Natural killer cell (primary cell): ENCODE measurements around the gene DNAL1. TPM values are rescaled to one million over a fixed set of nuclear protein-coding genes. Genes with fewer than 3 reads are reported as not detected.

ENCODE experiments used
- ATAC-seq, 3 donors: fragments of 150-1000 bp in 2 of 3; fragments of 200-7000 bp in 1 of 3; cut with Tn5 transposase; 1 replicate in 1 of 3; 2 replicates in 2 of 3; pipeline ENCODE4 v1.10.0; 2021; ENCODE audit warnings: mild to moderate bottlenecking in 2 of 3, moderate library complexity in 2 of 3
- DNase-seq, 2 donors: peaks; one replicate each; pipeline versions ENCODE4 v3.0.0 to v3.0.0-alpha.2; 2013 to 2021; ENCODE audit warnings: mixed read lengths in 1 of 2
- H3K27ac ChIP-seq: one replicate; pipeline ENCODE4 v1.5.1; 2013; ENCODE audit warnings: mild to moderate bottlenecking, low read length
- H3K27me3 ChIP-seq: one replicate; pipeline ENCODE4 v1.6.1; 2013; ENCODE audit warnings: low read length; ENCODE audit not compliant: control insufficient read depth, insufficient read depth
- H3K36me3 ChIP-seq: one replicate; pipeline ENCODE4 v1.6.1; 2013; ENCODE audit warnings: low read length; ENCODE audit not compliant: control insufficient read depth, insufficient read depth
- H3K4me1 ChIP-seq: one replicate; pipeline ENCODE4 v1.6.1; 2013; ENCODE audit warnings: low read length; ENCODE audit not compliant: control insufficient read depth, insufficient read depth
- H3K4me3 ChIP-seq: one replicate; pipeline ENCODE4 v1.5.1; 2013; ENCODE audit warnings: low read length
- H3K9me3 ChIP-seq: one replicate; pipeline ENCODE4 v1.6.1; 2013; ENCODE audit warnings: low read length; ENCODE audit not compliant: control insufficient read depth, insufficient read depth
- H3K27ac Mint-ChIP-seq, 2 donors: one replicate each; pipeline ENCODE4 v1.8.0; 2022; ENCODE audit warnings: mild to moderate bottlenecking in 2 of 2, mixed read lengths in 2 of 2, moderate library complexity in 1 of 2
- H3K27me3 Mint-ChIP-seq, 2 donors: one replicate each; pipeline ENCODE4 v1.8.0; 2022; ENCODE audit warnings: low read depth in 2 of 2, mixed read lengths in 2 of 2
- H3K36me3 Mint-ChIP-seq: one replicate; pipeline ENCODE4 v1.8.0; 2022; ENCODE audit warnings: mixed read lengths
- H3K4me1 Mint-ChIP-seq, 2 donors: one replicate each; pipeline ENCODE4 v1.8.0; 2022; ENCODE audit warnings: mixed read lengths in 2 of 2
- H3K4me3 Mint-ChIP-seq: one replicate; pipeline ENCODE4 v1.8.0; 2022; ENCODE audit warnings: mild to moderate bottlenecking, moderate library complexity, mixed read lengths
- H3K9me3 Mint-ChIP-seq, 2 donors: one replicate each; pipeline ENCODE4 v1.8.0; 2022; ENCODE audit warnings: mixed read lengths in 2 of 2
- WGBS: methylation state at CpG from one replicate; pipeline ENCODE4 v1.1.7; 2013; ENCODE audit warnings: missing lambda C conversion rate; ENCODE audit not compliant: insufficient coverage; 5-methylcytosine and 5-hydroxymethylcytosine counted together
- intact Hi-C: fragments of 100-400 bp; cut with micrococcal nuclease; formaldehyde crosslinking; loops from one replicate; pipeline ENCODE4 v1.14.2; 2022
- total RNA-seq, 4 donors: library from RNA; stranded (reverse); fragments of 120-200 nt in 1 of 4; gene quantifications; one replicate each; pipeline versions ENCODE4 v1.2.3 to v1.2.4, GENCODE V29; 2013 to 2022
- TF ChIP-seq, protein P1 (sequence below): fragments of 200-600 bp; IDR thresholded peaks from one replicate; pipeline ENCODE4 v1.8.0; 2022; ENCODE audit warnings: antibody characterized with exemption

The DNAL1 gene
- total RNA-seq, 3 donors from 2014 or later (not counting 1 experiment from before 2014, with no cell fraction given), result 6.7 to 10.3 (median 10.1) TPM

- Mint-ChIP-seq H3K9me3 (no peaks in the 10 kb centered on the region), H3K36me3 (peaks cover 18% of the 10 kb centered on the region), H3K27ac (peak overlapping the region in 1 of 2 donors; percentile 9), H3K4me1 (peaks cover 12 to 15% of the 10 kb centered on the region in 2 donors), H3K27me3 (no peaks in the 10 kb centered on the region), H3K4me3 (no peak overlapping the region)
- Histone ChIP-seq H3K9me3 (no peaks in the 10 kb centered on the region), H3K27ac (no peak overlapping the region), H3K27me3 (no peaks in the 10 kb centered on the region), H3K4me3 (no peak overlapping the region), H3K36me3 (peaks cover 95% of the 10 kb centered on the region), H3K4me1 (peaks cover 7% of the 10 kb centered on the region)
- intact Hi-C loops, result no loop called here
- WGBS, result 95% methylated on average over 2 of the region's 2 CpGs
- DNase-seq (no peak), ATAC-seq (no peak)
- TF ChIP-seq, protein P1, sequence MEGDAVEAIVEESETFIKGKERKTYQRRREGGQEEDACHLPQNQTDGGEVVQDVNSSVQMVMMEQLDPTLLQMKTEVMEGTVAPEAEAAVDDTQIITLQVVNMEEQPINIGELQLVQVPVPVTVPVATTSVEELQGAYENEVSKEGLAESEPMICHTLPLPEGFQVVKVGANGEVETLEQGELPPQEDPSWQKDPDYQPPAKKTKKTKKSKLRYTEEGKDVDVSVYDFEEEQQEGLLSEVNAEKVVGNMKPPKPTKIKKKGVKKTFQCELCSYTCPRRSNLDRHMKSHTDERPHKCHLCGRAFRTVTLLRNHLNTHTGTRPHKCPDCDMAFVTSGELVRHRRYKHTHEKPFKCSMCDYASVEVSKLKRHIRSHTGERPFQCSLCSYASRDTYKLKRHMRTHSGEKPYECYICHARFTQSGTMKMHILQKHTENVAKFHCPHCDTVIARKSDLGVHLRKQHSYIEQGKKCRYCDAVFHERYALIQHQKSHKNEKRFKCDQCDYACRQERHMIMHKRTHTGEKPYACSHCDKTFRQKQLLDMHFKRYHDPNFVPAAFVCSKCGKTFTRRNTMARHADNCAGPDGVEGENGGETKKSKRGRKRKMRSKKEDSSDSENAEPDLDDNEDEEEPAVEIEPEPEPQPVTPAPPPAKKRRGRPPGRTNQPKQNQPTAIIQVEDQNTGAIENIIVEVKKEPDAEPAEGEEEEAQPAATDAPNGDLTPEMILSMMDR, result no peak
Measured at GRCh38 chr14:73724696-73725095, 79.9 kb downstream of the DNAL1 start.

DNA sequence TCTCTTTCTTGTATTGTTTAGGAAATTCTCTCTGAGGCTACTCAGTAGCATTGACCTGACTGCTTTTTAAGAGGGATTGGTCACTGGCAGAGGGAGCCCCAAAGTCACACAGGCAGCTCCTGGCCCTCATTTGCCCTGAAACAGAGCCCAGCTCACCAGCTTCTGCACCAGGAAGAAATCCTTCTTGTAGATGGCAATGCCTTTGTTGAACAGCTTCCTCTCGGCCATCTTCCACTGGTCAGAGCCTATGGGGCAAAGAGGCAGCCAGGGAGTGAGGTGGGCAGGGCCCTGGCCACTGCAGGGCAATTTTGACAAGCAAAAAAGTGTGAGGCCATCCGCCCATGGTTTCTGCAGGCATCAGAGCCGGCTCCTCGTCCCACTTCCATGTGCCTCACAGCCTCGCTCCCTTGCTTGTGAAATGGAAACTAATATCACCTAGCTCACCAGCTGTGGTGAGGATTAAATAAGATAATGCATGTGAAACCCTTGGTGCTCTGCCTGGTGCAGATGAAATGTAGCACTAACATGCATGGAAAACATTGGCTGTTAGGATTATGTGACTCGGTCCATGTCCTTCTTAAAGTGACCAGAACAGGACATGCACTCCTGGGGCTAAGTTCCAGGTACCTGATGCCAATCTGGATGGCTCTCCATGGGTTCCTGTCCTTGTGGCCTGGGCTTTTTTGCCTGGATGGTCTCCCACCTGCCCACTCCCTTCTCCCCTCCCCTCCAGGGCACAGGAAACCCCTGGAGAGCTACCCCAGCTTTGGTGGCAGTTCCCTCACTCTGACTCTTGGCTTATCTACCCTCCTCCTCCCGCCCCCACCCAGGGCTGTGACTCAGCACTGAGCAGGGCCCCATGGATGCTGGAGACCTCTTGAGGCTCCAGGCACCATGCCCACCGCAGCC lies 80.6 kb downstream of the DNAL1 start:
- Histone ChIP-seq H3K4me1 (peaks cover 7% of the 10 kb centered on the region), H3K4me3 (no peak overlapping the region), H3K27ac (no peak overlapping the region), H3K9me3 (no peaks in the 10 kb centered on the region), H3K36me3 (peaks cover 97% of the 10 kb centered on the region), H3K27me3 (no peaks in the 10 kb centered on the region)
- H3K9me3 Mint-ChIP-seq, result no peaks in the 10 kb centered on the region
- peaks cover 18% of the 10 kb centered on the region for H3K36me3 Mint-ChIP-seq
- ATAC-seq (no peak), DNase-seq (no peak)
- intact Hi-C loops, result no loop called here
- WGBS, result 86% methylated on average over 8 of the region's 8 CpGs
- H3K4me3 Mint-ChIP-seq, result no peak overlapping the region
- peaks cover 12 to 18% of the 10 kb centered on the region in 2 donors for H3K4me1 Mint-ChIP-seq
- TF ChIP-seq, protein P1, result no peak
- H3K27me3 Mint-ChIP-seq, result no peaks in the 10 kb centered on the region
- no peak overlapping the region for H3K27ac Mint-ChIP-seq

GRCh38 chr14:73726025-73726961 lies 81.5 kb downstream of the DNAL1 start:
- peaks cover 12 to 20% of the 10 kb centered on the region in 2 donors for H3K4me1 Mint-ChIP-seq

More at GRCh38 chr14:73726025-73726961, 81.5 kb downstream of the DNAL1 start:
- TF ChIP-seq, protein P1, result no peak
- intact Hi-C loops, result no loop called here
- ATAC-seq, result no peak
- H3K27me3 ChIP-seq, result no peaks in the 10 kb centered on the region
- Mint-ChIP-seq H3K27me3 (no peaks in the 10 kb centered on the region), H3K36me3 (peaks cover 18% of the 10 kb centered on the region), H3K9me3 (no peaks in the 10 kb centered on the region), H3K27ac (no peak overlapping the region), H3K4me3 (no peak overlapping the region)
- H3K4me3 ChIP-seq, result no peak overlapping the region
- peaks cover 7% of the 10 kb centered on the region for H3K4me1 ChIP-seq
- WGBS, result 80% methylated on average over 14 of the region's 14 CpGs
- DNase-seq, result no peak
- no peaks in the 10 kb centered on the region for H3K9me3 ChIP-seq
- H3K27ac ChIP-seq, result no peak overlapping the region
- H3K36me3 ChIP-seq, result peaks cover 94% of the 10 kb centered on the region
